Ovary (tissue), 3 donors: Measurements from ENCODE around the gene BTBD18.

Experiments used
- POLR2A ChIP-seq: fragments of 450-650 bp; IDR thresholded peaks from one replicate; pipeline ENCODE4 v1.6.1; 2017; ENCODE audit warnings: antibody characterized with exemption, mild to moderate bottlenecking, moderate library complexity
- TF ChIP-seq, protein P1 (sequence below), 3 donors: fragments of 450-650 bp in 2 of 3; fragments of 200-600 bp in 1 of 3; IDR thresholded peaks; one replicate each; pipeline versions ENCODE4 v1.5.1 to v1.8.0; 2016 to 2022; ENCODE audit warnings: antibody characterized with exemption in 3 of 3, mild to moderate bottlenecking in 1 of 3
- donor health status: DM: no; HTN: no; CAD: no.

DNA sequence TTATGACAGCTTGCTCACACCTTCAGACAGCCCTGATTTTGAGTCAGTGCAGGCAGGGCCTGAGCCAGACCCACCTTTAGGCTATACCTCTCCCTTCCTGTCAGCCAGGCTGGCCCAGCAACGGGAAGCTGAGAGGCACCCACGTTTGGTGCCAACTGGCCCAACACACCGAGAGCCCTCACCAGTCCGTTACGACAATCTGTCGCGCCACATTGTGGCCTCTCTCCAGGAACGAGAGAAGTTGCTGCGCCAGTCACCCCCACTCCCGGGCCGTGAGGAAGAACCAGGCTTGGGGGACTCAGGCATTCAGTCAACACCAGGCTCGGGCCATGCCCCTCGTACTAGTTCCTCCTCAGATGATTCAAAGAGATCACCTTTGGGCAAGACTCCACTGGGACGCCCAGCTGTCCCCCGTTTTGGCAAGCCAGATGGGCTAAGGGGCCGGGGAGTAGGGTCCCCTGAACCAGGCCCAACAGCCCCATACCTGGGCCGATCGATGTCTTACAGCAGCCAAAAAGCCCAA, 52.7 kb downstream of the BTBD18 start:
- TF ChIP-seq, protein P1, sequence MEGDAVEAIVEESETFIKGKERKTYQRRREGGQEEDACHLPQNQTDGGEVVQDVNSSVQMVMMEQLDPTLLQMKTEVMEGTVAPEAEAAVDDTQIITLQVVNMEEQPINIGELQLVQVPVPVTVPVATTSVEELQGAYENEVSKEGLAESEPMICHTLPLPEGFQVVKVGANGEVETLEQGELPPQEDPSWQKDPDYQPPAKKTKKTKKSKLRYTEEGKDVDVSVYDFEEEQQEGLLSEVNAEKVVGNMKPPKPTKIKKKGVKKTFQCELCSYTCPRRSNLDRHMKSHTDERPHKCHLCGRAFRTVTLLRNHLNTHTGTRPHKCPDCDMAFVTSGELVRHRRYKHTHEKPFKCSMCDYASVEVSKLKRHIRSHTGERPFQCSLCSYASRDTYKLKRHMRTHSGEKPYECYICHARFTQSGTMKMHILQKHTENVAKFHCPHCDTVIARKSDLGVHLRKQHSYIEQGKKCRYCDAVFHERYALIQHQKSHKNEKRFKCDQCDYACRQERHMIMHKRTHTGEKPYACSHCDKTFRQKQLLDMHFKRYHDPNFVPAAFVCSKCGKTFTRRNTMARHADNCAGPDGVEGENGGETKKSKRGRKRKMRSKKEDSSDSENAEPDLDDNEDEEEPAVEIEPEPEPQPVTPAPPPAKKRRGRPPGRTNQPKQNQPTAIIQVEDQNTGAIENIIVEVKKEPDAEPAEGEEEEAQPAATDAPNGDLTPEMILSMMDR (IDR thresholded peaks at IDR 0.05): no peak
- no peak for TF ChIP-seq POLR2A
